ENCODE measurements around the gene GCSH.

Gene GCSH

DNA sequence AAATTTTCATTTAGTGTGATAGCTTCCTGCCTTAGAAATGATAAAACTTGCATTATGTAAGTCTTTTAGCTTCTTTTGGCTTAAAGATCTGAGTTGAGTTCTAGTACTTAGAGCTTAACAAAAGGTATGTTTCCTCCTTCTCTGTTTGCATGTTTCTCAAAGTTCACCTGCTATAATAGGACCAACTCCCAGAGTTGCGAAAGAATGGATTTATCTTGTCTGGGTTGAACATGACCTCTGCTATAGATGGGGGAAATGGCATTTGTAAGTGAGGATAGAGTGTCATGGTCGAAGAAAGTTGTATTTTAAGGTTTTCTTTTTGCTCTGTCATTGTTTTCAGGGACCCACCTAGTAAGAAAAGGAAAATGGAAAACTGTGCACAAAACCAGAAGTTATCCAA is 53.4 kb downstream of the GCSH start:
- Histone ChIP-seq H3K9ac (ENCODE audit: low read depth, low read length) (no peak overlapping the region), H3K9me3 (ENCODE audit: control insufficient read depth, insufficient read depth, low read length) (no peaks in the 10 kb centered on the region), H3K36me3 (ENCODE audit: insufficient read depth, low read length) (peaks cover 20% of the 10 kb centered on the region), H3K4me1 (ENCODE audit: insufficient read depth, low read length) (no peaks in the 10 kb centered on the region)

- Histone ChIP-seq H3K9me3 (ENCODE audit: control insufficient read depth, insufficient read depth, low read length) (no peaks in the 10 kb centered on the region), H3K36me3 (ENCODE audit: insufficient read depth, low read length) (peaks cover 20% of the 10 kb centered on the region), H3K9ac (ENCODE audit: low read depth, low read length) (no peak overlapping the region), H3K4me1 (ENCODE audit: insufficient read depth, low read length) (0 out of 2 replicates have a peak, but pooled peaks cover 4% of the 10 kb centered on the region)
Observed at GRCh38 chr16:81041696-81042095, 54.5 kb downstream of the GCSH start.

DNA sequence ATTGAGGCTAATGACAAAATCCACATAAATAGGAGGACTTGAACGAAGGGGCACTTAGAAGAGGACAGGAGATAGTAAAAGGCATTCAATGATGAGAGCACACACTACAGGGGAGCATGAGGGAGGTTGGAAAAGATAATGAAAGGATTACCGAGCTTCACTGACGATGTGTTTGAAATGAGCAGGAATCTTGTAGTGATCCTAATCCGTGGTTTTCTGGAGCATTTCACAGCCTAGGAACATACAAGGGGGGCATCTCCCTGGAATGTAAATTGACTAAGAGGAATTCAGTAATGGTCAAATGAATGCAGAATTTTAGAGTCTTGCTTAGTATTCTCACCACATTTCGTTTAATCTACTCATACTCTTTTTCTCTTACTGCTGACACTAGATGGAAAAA is 55.4 kb downstream of the GCSH start:
- H3K36me3 ChIP-seq (ENCODE audit: insufficient read depth, low read length), result peaks cover 20% of the 10 kb centered on the region
- 0 out of 2 replicates have a peak, but pooled peaks cover 4% of the 10 kb centered on the region for H3K4me1 ChIP-seq (ENCODE audit: insufficient read depth, low read length)
- H3K9ac ChIP-seq (ENCODE audit: low read depth, low read length), result no peak overlapping the region
- no peaks in the 10 kb centered on the region for H3K9me3 ChIP-seq (ENCODE audit: control insufficient read depth, insufficient read depth, low read length)

GRCh38 chr16:81040131-81040530 is 56.1 kb downstream of the GCSH start:
- H3K9ac ChIP-seq (ENCODE audit: low read depth, low read length), result no peak overlapping the region
- H3K36me3 ChIP-seq (ENCODE audit: insufficient read depth, low read length), result peaks cover 20% of the 10 kb centered on the region
- no peaks in the 10 kb centered on the region for H3K9me3 ChIP-seq (ENCODE audit: control insufficient read depth, insufficient read depth, low read length)
- 0 out of 2 replicates have a peak, but pooled peaks cover 4% of the 10 kb centered on the region for H3K4me1 ChIP-seq (ENCODE audit: insufficient read depth, low read length)

DNA sequence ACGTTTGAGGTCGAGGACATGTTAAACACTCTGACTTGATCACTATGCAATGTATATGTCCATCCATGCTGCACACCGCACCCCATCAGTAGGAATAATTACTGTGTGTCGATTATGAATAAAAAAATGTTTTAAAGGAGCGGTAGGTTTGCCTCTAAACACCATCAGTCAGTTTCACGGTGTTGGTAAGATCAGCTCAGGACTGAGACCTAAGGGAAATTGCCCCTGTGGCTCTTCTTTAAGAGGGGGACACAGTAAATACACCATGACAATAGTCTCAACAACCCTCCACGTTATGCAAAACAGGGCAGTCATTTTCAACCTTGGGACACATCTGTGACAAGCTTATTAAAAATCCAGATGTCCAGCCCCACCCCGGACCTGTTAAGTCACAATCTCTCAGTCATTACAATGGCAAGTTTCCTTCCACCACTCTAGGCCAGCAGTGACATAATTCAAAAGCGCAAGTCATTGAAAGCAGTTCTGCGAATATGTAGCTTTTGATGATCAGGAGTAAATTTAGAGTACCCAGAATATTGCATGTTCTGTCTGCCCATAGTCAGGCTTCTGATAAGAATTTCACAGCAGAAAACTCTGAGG is 59.3 kb downstream of the GCSH start:
- H3K9me3 ChIP-seq (ENCODE audit: control insufficient read depth, insufficient read depth, low read length), result peaks cover 4% of the 10 kb centered on the region; the same call in 1 of the 2 replicates
- 0 out of 2 replicates have a peak, but pooled peaks cover 4% of the 10 kb centered on the region for H3K4me1 ChIP-seq (ENCODE audit: insufficient read depth, low read length)
- peak overlapping the region; percentile 78 for H3K9ac ChIP-seq (ENCODE audit: low read depth, low read length)
- peaks cover 2% of the 10 kb centered on the region for H3K36me3 ChIP-seq (ENCODE audit: insufficient read depth, low read length)

GRCh38 chr16:81035975-81036750 is 60.0 kb downstream of the GCSH start:
- peaks cover 4% of the 10 kb centered on the region; the same call in 1 of the 2 replicates for H3K9me3 ChIP-seq (ENCODE audit: control insufficient read depth, insufficient read depth, low read length)
- no peaks in the 10 kb centered on the region; the same call in 1 of the 2 replicates for H3K36me3 ChIP-seq (ENCODE audit: insufficient read depth, low read length)
- H3K4me1 ChIP-seq (ENCODE audit: insufficient read depth, low read length), result 0 out of 2 replicates have a peak, but pooled peaks cover 4% of the 10 kb centered on the region
- H3K9ac ChIP-seq (ENCODE audit: low read depth, low read length), result peak overlapping the region; percentile 78

DNA sequence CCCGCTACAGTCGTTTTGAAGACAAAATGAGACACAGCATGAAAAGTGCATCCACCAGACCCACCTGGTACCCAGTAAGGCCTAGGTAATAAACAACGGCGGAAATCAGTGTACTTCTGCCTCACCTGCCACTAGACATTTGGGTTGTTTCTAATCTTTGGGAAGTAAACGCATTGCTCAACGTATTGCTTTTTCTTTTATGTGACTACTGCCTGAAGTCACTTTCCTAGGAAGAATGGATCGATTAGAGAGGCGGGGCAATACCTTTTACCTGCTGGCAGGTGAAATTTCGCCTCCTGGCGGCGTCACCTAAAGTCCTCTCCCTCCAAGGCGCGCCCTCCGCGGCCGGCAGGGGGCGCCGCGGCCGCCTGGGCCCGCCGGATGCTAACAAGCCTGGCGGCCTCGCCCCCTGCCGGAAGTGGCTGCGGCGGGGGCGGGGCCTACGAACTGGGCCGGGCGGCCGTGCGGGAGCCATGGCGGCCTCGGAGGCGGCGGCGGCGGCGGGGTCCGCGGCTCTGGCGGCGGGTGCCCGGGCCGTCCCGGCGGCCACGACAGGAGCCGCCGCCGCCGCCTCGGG is 60.7 kb downstream of the GCSH start, which contains the start of gene ATMIN:
Gene ATMIN, plus strand, starts transcription at position 445 of the 577 bp plus-strand sequence. Its CDS starts 29 bp downstream, at position 474.
- no peaks in the 10 kb centered on the region for H3K36me3 ChIP-seq (ENCODE audit: insufficient read depth, low read length)
- H3K9ac ChIP-seq (ENCODE audit: low read depth, low read length), result peak within 1 kb of the TSS; percentile 78
- peaks cover 4% of the 10 kb centered on the region; the same call in 1 of the 2 replicates for H3K9me3 ChIP-seq (ENCODE audit: control insufficient read depth, insufficient read depth, low read length)

More for the DNA sequence above, 60.7 kb downstream of the GCSH start, which contains the start of gene ATMIN:
- H3K4me1 ChIP-seq (ENCODE audit: insufficient read depth, low read length), result 0 out of 2 replicates have a peak, but pooled peaks cover 4% of the 10 kb centered on the region

Data from ES-I3 (cell line).